AG09309 (cell line): ENCODE data around the gene AQP6.

Experiments used
- DNase-seq: peaks from one replicate; pipeline ENCODE4 v3.0.0-alpha.2; 2010; ENCODE audit warnings: low read depth
- H3K4me3 ChIP-seq: 2 replicates; pipeline ENCODE4 v1.5.1; 2011; ENCODE audit warnings: mild to moderate bottlenecking, low read depth, low read length, moderate library complexity; ENCODE audit not compliant: control insufficient read depth
- TF ChIP-seq, protein P1 (sequence below): IDR thresholded peaks from 2 replicates; pipeline ENCODE4 v1.5.1; 2011; ENCODE audit warnings: mild to moderate bottlenecking, low read depth, low read length, inconsistent platforms; ENCODE audit not compliant: insufficient read depth, control insufficient read depth; ENCODE audit errors: missing control alignments

The AQP6 gene

DNA sequence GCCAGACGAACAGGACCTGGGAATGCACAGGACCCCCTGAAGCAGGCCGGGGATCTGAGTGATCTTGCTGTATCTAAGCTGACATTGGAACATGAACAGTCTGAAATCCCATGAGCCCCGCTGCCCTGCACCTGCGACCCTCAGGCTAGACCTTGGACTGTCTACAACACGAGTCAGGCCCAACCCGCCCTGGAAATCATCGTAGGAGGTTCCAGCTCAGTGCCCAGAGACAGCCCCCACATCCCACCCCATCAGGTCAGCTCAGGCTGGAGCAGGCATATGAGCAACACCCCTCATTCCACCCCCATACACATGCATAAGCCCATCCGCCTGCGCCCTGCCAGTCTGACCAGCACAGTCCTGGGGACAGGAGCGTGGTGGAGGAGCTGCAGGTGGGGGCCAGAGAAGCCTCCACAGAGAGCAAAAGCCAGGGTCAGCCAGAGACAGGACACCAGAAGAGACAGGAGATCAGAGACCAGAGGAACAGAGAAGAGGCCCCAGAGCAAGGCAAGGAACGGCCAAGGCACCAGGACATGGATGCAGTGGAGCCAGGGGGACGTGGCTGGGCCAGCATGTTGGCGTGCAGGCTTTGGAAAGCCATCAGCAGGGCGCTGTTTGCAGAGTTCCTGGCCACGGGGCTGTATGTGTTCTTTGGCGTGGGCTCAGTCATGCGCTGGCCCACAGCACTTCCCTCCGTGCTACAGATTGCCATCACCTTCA lies at the start of gene AQP6:
AQP6 (plus strand) TSS at position 307 of the 720 bp plus-strand sequence; CDS start at position 534, 227 bp downstream.
- no peak for DNase-seq
- TF ChIP-seq, protein P1, sequence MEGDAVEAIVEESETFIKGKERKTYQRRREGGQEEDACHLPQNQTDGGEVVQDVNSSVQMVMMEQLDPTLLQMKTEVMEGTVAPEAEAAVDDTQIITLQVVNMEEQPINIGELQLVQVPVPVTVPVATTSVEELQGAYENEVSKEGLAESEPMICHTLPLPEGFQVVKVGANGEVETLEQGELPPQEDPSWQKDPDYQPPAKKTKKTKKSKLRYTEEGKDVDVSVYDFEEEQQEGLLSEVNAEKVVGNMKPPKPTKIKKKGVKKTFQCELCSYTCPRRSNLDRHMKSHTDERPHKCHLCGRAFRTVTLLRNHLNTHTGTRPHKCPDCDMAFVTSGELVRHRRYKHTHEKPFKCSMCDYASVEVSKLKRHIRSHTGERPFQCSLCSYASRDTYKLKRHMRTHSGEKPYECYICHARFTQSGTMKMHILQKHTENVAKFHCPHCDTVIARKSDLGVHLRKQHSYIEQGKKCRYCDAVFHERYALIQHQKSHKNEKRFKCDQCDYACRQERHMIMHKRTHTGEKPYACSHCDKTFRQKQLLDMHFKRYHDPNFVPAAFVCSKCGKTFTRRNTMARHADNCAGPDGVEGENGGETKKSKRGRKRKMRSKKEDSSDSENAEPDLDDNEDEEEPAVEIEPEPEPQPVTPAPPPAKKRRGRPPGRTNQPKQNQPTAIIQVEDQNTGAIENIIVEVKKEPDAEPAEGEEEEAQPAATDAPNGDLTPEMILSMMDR: no peak
- no peak within 1 kb of the TSS for H3K4me3 ChIP-seq

- TF ChIP-seq, protein P1: no peak
- no peak for DNase-seq
- no peak overlapping the region for H3K4me3 ChIP-seq
Measured at GRCh38 chr12:49923035-49923644, 49.6 kb upstream of the AQP6 start.

DNA sequence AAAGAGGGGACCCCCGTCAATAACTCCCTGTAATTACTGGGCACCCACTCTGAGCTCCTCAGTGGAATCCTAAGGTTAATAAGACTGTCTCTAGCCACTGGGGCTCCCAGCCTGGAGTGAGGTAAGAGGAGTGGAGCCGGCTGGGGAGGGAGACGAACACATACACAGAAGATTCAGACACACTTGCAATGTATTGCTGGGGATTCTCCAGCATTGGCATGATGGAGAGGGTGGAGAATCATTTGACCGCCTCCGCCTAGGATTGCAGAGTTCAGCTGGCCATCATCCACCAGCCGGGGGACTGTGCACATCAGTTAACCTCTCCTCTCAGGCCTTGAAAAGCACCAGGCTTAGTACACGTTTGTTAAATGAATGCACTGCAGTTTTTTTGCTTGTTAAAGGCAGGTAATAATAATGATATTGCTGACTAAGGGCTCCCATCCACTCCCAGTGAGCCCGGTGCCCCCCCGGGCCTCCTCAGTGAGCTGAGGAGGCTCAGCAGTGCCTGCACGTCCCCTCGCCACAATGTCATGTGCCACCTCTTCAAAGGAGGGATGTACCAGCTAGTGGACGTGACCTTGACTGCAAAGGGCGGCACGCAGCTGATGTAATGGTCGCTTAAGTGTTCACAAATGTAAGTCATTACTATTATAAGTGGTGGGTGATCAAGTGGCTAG lies 48.7 kb upstream of the AQP6 start:
- no peak for DNase-seq
- no peak overlapping the region for H3K4me3 ChIP-seq
- TF ChIP-seq, protein P1: no peak

DNA sequence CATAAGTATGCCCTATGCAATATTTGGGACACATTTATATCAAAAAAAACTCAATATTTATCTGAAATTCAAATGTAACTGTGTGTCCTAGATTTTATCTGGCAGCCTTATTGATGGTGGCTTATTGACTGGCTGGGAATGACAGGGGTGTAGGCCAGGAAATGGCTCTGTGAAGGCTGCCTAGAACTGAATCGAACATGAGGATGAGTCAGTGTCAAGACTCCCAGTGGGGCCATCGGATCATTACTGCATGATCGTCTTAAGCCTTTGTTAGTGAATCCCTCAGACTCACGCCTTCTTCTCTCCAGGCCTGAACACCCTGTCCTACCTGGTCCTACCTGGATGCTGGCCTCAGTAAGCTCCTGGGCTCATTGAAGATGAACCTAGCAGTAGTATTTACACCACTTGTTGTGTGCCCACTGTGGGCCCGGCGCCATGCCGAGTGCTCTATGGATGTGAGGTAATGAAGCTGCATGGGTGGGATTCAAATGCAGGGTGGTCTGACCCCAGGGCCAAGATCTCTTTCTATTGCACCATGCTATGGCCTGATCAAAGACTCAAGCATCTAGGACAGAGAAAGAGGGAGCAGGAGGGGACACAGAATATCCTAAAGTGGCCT lies 48.0 kb upstream of the AQP6 start:
- no peak overlapping the region for H3K4me3 ChIP-seq
- DNase-seq: no peak
- TF ChIP-seq, protein P1: no peak

DNA sequence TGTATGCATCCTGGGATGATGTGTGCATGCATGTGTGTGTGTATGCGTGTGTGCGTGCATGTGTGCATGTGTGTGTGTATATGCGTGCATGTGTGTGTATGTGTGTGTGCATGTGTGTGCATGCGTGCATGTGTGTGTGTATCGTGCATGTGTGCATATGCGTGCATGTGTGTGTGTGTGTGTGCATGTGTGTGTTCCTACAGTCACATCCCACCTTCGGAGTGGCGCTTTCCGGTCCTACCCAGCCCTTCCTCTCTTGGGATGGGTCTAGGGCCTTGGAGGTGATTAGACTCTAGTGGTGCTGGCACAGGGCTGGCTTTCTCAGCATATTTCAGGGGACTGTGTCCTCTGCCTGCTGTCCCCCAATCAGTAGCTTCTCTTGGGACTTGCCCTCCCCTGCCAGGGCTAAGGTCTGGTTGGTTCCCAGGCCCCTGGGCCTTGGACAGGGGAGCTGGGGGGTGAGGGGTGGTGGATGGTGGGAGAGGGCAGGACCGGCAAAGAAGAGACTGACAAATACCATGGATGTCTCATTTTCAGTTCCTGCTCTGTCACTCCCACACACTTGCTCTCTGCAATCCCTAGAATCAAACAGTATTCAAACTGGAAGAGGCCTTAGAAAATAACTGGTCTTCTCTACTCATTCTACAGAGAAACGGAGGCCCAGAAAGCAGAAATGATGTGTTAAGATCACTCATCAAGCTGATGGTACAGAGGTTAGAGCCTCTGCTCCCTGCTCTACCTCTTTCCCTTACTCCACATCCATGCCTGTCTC lies 47.1 kb upstream of the AQP6 start:
- no peak for DNase-seq
- H3K4me3 ChIP-seq: no peak overlapping the region
- TF ChIP-seq, protein P1: no peak

DNA sequence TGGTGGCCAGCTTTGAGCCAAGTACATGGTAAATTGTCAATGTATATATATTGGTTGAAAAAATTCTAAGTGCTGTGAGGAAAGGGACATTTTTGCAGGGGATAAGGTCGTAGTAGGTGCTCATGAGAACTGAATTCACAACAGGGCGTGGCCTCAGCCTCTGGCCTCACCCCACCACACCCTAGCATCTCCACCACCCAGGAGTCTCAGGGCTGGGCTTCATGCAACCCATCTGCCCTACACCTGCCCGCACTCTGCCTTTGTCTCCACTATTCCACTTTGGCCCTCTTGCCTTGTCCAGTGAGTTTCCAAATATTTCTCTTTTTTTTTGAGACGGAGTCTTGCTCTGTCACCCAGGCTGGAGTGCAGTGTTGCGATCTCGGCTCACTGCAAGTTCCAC lies 44.3 kb upstream of the AQP6 start:
- TF ChIP-seq, protein P1: no peak
- H3K4me3 ChIP-seq: no peak overlapping the region
- no peak for DNase-seq
